Stimulated activated CD8-positive, alpha-beta memory T cell treated with anti-CD3 and anti-CD28 coated beads, Interleukin-4, amount 100 ng/mL, for 1 hour (primary cell): ENCODE results near the gene MORF4L1.
"Not testable (repeated sequence)": the region's sequence is repeated elsewhere in the genome, so short reads cannot be mapped to it uniquely, and the experiment has no call there.

Source experiments
- DNase-seq, 2 donors: peaks; one replicate each; pipeline ENCODE4 v3.0.0-alpha.2; 2020; ENCODE audit warnings: low read depth in 2 of 2, low spot score in 1 of 2

Gene MORF4L1

DNA sequence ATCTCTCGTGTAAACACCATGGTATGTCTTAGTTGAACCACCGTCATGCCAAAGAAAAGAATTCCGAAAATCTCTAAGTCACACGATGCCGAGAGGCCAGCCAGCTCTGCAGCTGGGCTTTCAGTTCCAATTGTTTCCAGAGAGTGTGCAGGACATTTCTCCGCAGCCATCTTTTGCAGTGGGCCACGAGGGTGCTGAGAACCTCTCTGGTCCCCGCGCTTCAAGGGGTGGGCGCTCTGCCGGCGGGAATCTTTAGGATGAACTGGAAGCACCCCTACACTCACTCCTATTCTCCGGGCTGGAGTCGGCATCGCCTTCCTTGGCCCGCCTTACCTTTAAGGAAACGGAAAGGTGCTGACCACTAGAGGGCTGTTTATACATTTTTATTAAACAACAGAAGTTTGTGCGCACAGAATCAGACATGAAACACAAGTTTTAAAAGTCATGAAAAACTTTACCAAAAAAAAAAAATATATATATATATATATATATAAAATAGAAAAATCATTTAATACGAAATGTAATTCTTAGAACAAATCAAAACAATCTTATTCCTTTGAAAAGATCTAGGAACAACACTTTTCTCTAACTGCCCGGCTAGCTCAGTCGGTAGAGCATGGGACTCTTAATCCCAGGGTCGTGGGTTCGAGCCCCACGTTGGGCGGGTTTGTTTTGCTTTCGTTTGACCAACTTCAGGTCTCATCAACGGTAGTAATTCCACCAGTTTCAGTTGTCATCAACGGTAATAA lies 12.5 kb upstream of the MORF4L1 start:
- peak; percentile 24 to 27 for DNase-seq

GRCh38 chr15:78865585-78865984 lies 7.1 kb upstream of the MORF4L1 start:
- DNase-seq = not testable (repeated sequence)

DNA sequence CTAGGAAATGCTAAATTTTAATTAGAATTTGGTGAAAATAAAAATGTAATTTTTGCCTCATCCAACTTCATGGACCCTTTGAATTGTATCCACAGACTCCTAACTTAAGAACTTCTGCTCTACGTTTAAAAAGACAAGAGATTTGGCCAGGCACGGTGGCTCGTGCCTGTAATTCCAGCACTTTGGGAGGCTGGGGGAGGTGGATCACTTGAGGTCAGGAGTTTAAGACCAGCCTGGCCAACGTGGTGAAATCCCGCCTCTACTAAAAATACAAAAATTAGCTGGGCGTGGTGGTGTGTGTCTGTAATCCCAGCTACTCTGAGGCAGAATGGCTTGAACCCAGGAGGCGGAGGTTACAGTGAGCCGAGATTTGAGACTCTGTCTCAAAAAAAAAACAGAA lies 6.7 kb upstream of the MORF4L1 start:
- not testable (repeated sequence) for DNase-seq

DNA sequence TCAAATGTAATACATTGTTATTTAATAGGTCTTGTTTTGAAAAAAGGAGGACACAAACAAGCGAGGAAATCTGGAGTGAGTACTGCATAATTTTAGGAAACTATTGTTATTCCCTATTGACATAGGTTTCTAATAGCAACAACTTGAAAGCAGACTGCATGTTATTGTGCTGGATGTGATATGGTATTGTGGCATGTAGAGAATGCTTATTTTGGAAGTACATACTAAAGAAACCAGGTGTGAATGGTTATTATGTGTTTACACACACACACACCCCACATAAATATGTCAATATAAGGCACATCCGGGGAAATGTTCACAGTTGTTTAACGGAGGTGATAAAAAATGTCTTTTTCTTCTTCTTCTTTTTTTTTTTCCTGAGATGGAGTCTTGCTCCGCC lies 5.9 kb upstream of the MORF4L1 start:
- no peak for DNase-seq

DNA sequence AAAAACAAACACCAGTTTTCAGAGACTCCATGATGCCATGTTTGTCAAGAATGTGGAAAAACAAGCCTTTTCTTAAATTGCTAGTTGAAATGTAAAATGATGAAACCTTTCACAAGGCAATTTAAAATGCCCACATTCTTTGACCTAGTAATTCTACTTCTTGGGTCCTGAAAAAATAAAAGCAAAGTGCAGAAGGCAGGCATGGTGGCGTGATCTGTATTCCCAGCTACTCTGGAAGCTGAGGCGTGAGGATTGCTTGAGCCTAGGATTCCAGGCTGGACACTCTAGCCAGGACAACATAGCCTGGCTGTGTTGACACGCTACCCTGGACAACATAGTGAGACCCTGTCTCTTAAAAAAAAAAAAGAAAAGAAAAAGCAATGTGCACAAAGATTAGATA lies 4.3 kb upstream of the MORF4L1 start:
- no peak for DNase-seq

GRCh38 chr15:78871483-78872127 lies 1.1 kb upstream of the MORF4L1 start:
- not testable (repeated sequence) for DNase-seq

GRCh38 chr15:78872972-78873792 lies 492 bp downstream of the MORF4L1 start:
- DNase-seq = peak; percentile 67 to 81

GRCh38 chr15:78873793-78874765 lies 1.4 kb downstream of the MORF4L1 start:
- DNase-seq = no peak

- no peak for DNase-seq
These were observed 2.6 kb downstream of the MORF4L1 start for GRCh38 chr15:78875107-78875914.

DNA sequence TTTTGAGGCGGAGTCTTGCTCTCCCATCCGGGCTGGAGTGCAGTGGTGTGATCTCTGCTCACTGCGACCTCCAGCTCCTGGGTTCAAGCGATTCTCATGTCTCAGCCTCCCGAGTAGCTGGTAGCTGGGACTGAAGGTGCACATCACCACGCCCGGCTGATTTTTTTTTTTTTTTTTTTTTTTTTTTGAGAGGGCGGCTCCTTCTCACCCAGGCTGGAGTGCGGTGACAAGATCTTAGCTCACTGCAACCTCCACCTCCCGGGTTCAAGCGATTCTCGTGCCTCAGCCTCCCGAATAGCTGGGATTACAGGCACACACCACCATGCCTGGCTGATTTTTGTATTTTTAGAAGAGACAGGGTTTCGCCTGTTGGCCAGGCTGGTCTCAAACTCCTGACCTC lies 4.3 kb downstream of the MORF4L1 start:
- DNase-seq = not testable (repeated sequence)

DNA sequence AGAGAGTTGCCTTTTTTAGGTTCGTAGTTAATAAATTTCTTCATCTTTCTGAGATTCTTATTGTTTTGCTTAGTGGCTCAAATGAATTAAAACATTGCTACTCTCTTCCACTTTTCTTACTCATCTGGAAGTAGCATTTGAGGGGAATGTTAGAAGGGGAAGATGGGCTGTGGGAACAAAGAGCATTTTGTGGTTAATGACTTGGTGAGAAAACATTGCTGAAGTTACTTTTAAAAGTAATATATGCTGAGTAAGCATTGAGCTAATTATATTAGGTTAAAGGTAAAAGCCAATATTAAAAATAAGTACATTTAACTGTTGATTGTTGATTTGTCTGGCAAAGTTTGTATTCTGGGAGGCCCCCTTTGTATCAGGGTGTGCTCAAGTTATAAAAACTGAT lies 5.7 kb downstream of the MORF4L1 start:
- no peak for DNase-seq

DNA sequence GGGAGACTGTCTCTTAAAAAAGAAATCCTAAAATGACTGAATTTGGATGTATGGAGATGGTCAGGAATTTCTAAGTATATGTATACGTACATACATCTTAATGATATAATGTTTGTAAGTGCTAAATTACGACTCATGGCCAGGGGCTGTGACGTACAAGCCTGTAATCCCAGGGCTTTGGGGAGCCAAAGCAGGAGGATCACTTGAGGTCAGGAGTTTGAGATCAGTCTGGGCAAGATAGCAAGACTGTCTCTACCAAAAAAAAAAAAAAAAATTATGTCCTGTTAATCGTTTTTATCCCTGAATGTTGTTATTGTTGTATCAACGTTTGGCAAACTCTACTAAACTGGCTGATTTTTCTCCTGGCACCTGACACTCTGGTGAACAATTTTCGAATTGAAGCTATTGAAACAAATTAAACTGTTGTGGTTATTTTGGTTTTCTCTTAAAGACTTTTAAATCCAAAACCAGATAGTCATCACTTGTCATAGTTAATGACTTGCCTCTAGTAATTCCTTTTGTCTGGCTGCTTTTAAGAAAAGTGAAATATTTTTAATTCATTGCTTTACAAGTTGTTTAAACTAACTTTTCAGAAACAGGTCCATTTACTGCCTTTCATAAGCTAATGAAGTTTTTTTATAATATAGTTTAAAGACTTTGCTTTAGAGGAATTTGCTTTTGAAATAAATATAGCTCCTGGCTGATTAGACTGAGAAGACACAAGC lies 7.0 kb downstream of the MORF4L1 start:
- no peak for DNase-seq

GRCh38 chr15:78880242-78880533 lies 7.5 kb downstream of the MORF4L1 start:
- no peak for DNase-seq

DNA sequence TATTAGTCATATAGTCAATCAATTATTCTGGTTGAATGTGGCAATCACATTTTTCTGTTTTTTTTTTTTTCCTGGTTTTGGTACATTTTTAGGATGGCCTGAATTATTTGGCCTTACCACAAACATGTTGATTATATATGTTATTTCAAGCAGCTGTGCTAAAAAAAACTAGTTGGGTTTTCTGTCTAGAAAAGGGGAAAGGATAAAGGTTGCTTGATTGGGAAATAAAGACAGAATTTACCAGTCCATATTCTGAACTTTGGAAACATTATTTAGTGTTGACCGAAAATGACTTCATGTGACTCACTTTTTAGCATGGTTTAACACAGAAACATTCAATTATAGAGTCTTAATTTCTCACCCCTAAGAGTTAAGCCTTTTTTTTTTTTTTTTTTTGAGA lies 8.1 kb downstream of the MORF4L1 start:
- DNase-seq = no peak

- no peak for DNase-seq
These were observed 9.0 kb downstream of the MORF4L1 start for GRCh38 chr15:78881681-78882080.

DNA sequence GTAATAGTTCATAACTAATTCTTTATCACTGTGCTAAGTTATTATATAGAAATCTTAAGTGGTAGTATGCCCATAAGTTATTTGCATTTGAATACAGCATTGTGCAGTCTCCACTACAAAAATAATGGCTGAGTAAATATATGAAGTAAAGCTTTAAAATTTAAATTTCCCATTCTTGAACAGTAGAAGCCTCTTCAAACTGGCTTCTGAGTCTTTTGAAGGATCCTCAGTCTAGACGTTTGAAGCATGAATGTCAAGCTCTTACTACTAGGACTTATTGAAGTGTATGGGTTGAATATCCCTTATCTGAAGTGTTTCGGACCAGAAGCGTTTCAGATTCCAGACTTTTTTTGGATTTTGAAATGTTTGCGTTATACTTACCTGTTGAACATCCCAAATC lies 16.3 kb downstream of the MORF4L1 start:
- no peak for DNase-seq

DNA sequence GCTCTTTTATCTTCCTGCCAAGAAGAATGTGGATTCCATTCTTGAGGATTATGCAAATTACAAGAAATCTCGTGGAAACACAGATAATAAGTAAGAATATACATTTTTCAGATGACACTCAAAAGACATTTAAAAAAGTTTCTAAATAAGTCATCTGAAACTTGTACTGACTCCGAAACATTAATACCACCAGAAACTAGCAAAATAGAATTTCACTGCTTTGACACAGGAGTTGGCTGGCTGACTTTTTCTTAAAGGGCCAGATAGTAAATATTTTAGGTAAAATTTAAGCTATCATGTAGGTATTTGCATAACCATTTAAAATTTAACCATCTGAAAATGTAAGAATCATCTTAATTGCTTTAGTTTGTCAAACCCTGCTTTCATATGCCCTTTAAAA lies 20.8 kb downstream of the MORF4L1 start:
- no peak for DNase-seq

DNA sequence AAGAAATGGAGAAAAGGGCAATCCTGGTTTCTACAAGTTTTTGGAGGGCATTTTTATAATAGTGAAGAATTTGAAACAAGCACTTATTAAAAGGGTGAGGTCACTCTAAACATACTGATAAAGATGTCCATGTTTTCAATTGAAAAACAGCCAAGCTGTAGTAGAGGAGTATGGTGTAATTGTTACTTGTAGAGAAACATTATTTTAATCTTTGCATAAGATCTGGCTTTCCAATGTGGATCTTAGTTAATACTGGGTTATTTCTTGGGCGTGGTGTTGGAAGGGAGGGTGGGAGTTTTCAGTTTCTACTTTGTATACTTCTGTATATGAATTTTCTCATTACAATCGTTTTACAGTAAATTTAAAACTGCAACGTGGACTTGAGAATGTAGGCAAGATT lies 22.8 kb downstream of the MORF4L1 start:
- DNase-seq = no peak

- no peak for DNase-seq
These were observed 25.9 kb downstream of the MORF4L1 start for GRCh38 chr15:78898540-78898939.
